HCEC 1CT (cell line): ENCODE measurements around the gene SSC5D.

ENCODE experiments used
- DNase-seq: peaks from one replicate; pipeline ENCODE4 v3.0.0-alpha.2; 2017

The SSC5D gene

DNA sequence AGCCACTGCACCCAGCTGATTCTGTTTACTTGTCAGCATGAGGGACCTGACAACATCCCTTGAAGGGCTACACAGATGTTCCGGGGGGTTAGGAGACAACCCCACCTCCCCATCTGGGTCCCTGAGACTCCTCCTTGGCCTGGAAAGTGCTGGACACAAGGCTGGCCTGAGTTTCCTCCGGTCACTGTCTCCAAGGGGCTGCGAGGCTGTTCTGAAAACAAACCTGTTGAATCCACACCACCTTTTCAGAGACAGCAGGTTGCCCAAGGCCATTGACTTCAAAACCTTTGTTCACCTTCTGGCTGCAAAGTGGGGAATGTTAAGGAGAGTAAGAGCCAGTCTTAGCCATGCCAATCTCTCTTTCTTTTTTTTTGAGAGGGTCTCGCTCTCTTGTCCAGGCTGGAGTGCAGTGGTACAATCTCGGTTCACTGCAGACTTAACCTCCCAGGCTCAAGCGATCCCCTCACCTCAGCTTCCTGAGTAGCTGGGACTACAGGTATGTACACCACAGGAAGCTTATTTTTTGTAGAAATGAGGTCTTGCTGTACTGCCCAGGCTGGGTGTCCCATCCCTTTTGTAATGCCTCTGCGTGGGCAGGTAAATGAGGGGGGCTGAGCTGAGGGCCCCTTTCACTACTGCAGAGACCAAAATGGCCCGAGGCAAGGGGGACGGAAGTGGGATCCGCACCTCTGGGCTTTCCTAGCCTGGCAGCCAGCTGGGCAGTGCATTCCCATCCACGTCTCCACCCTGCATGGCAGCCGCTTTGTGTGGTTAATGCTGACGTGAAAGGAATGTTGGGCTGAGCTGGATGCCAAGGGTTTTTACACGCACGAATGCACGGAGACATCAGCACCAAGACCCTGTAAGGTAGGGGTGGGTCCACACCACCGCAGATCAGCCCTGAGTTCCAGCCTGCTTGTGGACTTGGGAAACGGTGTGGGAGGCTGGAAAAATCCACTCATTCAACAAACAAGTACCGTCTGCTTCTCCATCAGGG, 13.7 kb upstream of the SSC5D start:
- no peak for DNase-seq

DNA sequence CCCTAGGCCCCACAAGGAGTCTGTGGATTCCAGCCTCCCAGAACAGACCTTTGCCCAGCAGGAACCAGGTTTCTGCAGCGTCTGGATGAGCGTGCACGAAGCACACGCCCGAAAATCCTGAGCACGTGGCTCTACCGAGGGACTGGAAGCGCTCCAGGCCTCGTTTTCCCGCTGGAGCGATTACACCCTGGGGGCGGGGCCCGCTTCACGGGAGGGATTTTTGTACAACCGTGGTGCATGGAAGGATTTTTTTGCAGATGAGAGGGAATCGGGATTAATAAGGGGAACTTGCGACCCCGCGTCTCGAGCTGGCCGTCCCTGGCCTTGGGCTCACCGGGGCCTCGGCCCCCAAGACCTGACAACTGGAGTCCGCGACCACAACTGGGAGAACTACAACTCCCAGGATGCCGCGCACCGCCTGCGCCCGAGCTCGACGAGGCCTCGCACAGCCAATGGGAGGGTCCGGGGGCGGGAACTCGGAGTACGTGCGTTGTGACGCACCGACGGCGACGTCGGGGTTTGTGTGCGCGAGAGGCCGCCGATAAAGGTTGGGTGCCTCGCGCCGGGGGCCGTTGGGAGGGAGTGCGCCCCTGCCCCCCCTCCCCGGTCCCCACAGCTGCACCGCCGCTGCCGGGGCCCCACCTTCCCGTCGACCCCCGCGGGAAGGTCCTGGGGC, 12.0 kb upstream of the SSC5D start, which contains the start of gene ZNF628:
Gene ZNF628 (plus strand): TSS at position 518 of the 676 bp plus-strand sequence. CDS start 3,294 bp downstream, outside the sequence.
- DNase-seq, result peak; percentile 97

DNA sequence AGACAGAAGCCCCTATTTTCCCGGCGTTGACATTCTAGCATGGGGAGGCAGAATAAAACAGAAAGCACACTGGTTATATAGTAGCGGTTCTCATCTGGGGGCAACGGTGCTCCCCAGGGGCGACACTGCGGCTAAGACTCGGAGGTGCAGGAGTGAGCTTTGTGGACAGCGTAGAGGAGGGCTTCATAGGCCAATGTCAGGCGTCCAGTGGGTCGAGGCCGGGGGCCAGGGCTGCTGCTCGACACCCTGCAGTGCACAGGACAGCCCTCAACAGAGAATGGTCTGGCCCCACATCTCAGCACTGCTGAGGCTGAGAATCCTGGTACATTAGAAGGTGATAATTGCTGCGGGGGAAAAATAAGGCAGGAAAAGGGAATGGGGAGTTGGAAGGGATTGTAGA, 10.3 kb upstream of the SSC5D start:
- no peak for DNase-seq

DNA sequence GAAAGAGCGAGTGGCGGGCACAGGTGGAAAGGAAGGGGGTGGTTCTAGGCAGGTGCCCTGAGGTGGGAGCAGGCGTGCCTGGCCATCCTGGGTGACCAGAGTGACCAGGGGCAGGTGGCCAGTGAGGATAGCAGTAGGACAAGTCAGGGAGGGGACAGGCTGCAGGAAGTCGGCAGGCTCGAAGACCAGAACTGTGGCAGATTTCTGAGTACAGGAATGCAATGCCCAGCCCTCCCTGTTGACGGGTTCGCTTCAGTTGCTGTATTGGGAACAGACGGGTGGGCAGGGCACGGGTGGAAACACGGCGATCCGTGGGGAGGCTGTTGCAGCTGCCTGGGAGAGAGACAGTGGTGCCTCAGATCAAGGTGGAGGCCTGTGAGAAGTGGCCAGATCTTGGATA, 9.9 kb upstream of the SSC5D start:
- no peak for DNase-seq

DNA sequence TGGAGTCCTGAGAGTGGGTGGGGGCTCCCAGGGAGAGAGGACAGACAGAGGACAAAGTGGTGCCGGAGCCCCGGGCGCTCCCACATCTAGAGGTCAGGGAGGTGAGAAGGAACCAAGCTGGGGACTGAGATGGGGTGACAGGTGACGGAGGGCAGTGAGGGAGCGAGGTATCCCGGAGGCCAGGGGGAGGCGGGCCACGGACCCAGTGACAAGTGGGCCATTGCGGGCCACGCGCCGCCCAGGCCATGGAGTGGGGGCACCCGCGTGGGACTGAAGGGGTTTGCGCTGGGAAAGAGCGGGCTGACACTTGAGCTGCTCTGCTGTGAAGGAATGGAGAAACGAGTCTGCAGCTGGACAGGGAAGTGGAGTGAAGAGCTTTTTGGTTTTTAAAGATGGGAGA, 9.2 kb upstream of the SSC5D start:
- DNase-seq, result no peak

DNA sequence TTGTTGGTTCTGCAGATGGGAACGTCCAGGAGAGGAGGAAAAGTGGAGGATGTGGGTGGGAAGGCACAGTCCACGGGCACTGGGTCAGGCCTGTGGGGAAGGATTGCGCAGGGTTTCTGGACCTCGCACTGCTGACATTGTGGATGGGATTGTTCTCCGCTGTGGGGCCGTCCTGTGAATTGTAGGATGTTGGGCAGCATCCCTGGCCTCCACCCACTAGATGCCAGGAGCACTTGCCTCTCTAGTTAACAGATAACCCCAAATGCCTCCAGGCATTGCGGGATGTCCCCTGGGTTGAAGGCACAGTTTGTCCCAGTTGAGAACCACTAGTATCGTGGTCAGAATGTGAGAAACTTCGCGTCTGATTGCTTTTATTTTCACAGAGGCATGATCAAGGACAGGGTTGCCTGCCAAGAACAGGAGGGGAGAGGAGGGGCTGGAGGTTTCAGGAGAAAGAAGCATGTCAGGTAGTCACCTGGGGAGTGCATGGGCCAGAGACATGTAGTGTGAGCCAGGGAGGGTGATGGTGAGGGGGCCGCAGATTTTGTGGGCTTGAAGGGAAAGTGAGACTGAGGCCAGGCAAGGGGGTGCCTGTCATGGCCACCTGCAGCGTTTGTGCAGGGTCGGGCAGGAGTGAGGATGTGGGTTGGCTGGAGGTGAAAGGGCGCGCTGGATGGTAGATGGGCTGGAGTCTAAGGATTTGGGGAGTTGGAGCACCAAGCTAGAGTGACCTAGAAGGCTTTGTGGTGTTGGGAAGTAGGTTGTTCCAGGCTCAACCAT, 8.6 kb upstream of the SSC5D start:
- DNase-seq, result no peak

DNA sequence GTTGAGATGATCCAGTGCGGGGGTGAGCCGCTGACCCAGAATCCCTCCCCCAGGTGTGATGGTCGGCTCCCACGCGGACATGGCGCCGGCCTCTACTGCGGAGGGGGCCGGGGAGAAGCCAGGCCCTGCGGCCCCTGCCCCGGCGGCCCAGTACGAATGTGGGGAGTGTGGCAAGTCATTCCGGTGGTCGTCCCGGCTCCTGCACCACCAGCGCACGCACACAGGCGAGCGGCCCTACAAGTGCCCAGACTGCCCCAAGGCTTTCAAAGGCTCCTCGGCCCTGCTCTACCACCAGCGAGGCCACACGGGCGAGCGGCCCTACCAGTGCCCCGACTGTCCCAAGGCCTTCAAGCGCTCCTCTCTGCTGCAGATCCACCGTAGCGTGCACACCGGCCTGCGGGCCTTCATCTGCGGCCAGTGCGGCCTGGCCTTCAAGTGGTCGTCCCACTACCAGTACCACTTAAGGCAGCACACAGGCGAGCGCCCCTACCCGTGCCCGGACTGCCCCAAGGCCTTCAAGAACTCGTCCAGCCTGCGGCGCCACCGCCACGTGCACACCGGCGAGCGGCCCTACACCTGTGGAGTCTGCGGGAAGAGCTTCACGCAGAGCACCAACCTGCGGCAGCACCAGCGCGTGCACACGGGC, 7.0 kb upstream of the SSC5D start:
- DNase-seq, result no peak

DNA sequence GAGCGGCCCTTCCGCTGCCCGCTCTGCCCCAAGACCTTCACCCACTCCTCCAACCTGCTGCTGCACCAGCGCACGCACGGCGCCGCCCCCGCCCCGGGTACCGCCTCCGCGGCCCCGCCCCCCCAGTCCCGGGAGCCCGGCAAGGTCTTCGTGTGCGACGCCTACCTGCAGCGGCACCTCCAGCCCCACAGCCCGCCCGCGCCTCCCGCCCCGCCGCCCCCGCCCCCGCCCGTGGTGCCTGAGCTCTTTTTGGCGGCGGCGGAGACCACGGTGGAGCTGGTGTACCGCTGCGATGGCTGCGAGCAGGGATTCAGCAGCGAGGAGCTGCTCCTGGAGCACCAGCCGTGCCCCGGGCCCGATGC, 6.5 kb upstream of the SSC5D start:
- DNase-seq, result no peak

DNA sequence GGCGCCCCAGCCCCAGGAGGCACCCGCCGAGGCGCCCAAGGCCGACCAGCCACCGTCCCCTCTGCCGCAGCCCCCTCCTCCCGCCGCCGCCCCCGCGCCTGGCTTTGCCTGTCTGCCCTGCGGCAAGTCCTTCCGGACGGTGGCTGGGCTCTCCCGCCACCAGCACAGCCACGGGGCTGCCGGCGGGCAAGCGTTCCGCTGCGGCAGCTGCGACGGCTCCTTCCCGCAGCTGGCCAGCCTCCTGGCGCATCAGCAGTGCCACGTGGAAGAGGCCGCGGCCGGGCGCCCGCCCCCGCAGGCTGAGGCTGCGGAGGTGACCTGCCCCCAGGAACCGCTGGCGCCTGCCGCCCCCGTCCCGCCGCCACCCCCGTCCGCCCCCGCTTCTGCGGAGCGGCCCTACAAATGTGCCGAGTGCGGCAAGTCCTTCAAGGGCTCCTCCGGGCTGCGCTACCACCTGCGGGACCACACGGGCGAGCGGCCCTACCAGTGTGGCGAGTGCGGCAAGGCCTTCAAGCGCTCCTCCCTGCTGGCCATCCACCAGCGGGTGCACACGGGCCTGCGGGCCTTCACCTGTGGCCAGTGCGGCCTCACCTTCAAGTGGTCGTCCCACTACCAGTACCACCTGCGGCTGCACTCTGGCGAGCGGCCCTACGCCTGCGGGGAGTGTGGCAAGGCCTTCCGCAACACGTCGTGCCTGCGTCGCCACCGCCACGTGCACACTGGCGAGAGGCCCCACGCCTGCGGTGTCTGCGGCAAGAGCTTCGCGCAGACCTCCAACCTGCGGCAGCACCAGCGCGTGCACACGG, 5.9 kb upstream of the SSC5D start:
- DNase-seq, result no peak

DNA sequence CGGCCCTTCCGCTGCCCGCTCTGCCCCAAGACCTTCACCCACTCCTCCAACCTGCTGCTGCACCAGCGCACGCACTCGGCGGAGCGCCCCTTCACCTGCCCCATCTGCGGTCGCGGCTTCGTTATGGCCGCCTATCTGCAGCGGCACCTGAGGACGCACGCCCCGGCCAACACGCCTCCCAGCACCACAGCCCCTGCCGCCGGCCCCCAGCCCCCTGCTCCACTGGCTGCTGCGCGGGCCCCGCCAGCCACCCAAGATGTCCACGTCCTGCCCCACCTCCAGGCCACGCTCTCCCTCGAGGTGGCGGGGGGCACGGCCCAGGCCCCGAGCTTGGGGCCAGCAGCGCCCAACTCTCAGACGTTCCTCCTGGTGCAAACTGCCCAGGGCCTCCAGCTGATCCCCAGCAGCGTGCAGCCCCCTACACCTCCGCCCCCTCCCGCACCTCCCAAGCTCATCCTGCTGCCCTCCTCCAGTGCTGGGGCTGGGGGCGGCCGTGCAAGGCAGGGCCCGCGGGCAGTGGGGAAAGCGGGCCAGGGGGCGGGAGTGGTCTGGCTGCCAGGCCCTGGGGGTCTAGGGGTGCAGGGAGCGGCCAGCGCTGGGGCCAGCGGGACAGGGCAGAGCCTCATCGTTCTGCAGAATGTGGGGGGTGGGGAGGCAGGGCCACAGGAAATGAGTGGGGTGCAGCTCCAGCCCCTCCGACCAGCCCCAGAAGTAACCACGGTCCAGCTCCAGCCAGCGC, 5.1 kb upstream of the SSC5D start:
- DNase-seq, result no peak

DNA sequence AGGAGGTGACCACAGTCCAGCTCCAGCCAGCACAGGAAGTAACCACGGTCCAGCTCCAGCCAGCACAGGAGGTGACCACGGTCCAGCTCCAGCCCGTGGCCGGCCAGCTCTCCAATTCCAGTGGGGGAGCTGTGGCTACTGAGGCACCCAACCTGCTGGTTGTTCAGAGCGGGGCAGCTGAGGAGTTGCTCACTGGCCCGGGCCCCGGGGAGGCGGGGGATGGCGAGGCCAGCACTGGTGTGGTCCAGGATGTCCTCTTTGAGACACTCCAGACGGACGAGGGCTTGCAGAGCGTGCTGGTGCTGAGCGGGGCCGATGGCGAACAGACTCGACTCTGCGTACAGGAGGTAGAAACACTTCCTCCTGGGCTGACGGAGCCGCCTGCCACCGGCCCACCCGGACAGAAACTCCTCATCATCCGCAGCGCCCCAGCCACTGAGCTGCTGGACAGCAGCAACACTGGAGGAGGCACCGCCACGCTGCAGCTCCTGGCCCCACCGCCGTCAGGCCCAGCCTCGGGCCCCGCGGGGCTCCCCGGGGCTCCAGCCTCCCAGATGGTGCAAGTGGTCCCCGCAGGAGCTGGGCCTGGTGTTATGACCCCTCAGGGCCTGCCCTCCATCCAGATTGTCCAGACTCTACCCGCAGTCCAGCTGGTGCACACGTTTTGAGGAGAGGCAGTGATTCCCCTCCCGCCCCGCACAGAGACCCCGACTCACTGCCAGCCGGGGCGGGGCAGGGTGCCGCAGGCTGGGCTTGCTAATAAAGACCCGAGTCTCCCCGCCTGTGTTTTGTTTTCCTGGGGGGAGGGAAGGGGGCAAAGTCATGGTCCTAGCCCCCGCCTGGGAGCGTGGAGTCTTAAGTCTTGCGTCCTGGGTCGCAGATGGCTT, 4.3 kb upstream of the SSC5D start:
- DNase-seq, result no peak

DNA sequence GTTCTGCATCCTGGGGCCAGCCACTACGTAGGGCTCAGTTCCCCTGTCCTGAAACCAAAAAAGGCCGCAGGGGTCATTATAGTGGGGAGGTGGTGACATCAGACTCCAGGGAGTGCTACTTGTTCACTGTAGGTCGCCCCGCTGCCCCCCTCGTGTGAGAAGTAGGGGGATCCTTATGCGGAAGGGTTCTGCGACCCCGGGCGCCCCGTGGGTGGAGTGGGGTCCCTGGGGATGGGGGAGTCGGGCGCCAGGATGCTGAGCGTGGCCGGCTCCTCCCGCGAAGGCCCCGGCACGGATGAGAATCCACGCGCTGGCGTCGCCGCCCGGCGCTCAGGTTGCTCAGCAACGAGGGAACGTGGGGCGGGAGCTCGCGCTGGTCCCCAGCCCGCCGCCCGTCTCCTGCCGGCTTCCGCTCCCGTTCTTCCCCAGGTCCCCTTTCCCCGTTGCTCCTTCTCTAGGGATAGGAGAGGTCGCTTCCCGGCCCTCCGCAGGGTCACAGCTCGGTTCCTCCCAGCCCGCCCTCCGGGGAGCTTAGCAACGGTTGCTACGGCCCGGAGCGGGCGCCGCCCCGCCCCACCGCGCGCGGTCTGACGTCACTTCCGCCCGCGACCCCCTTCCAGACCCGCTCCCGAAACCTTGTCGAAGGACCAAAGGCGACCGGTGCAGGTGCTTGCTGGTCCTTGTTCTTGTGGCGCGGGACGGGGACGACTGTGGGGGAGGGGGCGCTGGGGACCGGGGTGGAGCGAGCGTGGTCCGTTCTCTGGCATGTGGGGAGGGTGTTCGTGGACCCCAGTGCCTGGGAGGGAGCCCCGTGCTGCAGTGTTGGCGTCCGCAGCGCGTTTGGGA, 3.4 kb upstream of the SSC5D start, which contains the start of gene NAT14:
Gene NAT14 (plus strand): TSS at position 596 of the 846 bp plus-strand sequence. CDS start 521 bp downstream, outside the sequence.
- DNase-seq, result peak; percentile 40

DNA sequence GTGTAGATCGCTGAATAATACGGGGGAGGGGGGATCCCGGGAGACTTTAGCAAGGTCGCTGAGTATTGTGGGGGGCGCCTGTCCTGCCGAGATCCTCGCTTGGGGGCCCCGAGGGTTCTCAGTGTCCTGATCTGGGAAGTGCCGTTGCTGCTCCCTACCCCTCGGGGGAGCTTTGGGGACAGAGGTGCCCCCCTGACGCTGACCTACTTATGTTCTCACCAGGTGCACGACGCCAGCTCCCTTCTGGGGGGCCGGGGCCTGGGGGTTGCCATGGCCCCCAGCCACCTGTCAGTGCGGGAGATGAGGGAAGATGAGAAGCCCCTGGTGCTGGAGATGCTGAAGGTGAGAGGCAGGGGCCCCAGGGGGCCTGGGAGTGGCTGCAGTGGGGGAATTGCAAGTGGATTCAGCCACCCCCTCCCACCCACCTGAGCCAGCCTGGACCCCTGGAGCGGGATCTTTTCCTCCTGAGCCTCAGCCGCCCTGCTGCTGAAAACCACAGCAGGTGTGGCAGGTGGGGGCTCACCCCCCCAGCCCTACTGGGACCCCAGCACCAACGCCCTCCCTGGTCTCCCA, 2.7 kb upstream of the SSC5D start:
- DNase-seq, result no peak

DNA sequence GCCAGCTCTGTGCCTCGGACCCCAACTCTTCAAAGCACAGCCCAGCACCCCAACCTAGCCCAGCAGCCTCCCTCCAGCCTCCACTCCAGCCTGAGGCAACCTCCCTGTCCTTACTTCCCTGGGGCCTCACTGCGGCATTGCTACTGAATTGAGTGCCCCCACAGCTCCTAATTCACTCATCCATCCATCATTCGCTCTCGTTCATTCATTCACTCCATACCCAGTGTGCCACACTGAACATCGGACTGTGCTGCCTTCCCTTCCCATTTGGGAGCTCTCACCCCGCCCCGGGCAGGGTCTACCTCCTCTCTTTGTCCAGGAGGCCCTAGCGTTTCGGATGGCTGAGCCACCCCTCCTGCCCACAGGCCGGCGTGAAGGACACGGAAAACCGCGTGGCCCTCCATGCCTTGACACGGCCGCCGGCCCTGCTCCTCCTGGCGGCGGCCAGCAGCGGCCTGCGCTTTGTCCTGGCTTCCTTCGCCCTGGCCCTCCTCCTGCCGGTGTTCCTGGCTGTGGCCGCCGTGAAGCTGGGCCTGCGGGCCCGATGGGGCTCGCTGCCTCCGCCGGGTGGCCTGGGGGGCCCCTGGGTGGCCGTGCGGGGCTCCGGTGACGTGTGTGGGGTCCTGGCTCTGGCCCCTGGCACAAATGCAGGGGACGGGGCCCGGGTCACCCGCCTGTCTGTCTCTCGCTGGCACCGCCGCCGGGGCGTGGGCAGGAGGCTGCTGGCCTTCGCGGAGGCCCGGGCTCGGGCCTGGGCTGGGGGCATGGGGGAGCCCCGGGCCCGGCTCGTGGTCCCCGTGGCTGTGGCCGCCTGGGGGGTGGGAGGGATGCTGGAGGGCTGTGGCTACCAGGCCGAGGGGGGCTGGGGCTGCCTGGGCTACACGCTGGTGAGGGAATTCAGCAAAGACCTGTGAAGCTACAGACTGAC, 1.9 kb upstream of the SSC5D start:
- no peak for DNase-seq

DNA sequence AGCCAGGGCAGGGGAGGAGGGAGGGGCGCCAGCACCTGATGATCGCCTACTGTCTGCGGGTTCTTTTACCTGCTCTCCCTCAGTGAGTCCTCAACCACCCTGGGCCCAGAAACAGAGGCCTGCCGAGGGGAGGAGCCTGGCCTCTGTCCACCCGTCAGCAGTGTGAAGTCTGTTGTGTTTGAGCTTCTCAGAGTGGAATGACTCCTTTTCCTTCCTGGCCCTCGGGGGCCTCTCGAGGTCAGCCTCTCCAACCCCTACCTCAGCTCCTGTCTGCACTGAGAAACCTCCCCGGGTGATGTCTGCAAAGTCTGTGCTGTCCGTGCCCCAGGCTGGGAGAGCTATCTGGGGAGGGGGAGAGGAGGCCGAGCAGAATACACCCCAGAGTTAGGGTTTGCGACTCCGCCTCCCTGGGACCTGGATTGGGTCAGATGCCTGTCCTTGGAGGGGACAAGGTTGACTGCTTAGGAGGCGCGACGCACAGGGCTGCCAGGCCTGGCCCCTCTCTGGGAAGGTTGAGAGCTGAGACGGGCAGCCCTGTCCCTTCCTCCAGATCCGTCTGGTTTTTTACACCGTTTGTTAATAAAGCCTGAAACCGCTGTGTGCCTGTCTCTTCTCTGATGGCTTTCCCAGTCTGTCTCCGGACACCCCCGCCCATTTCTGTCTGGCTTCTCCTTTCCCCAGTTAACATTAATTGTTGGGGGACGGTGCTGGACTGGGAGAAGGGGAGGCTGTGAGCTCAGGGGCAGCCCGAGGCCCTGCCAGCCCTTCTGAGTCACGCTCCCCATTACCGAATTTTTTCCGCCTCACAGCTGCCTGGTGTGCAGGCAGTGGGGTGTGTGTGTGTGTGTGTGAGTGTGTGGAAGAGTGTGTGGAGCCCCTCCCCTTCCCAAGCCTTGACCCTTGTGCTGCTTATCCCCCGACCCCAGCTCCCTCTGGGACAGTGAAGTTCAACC, 989 bp upstream of the SSC5D start:
- peak; percentile 93 for DNase-seq
